HepG2 (cell line): ENCODE data around the gene RPS14. TPM values are rescaled to one million over a fixed set of nuclear protein-coding genes. Genes with fewer than 3 reads are reported as not detected.

Source experiments
- BRCA1 ChIP-seq: sonication (generic); formaldehyde crosslinking; IDR thresholded peaks from 2 replicates; pipeline ENCODE4 v1.4.0; 2020; ENCODE audit warnings: missing genetic modification reagents
- EEA1 ChIP-seq: sonication (generic); formaldehyde crosslinking; IDR thresholded peaks from 2 replicates; pipeline ENCODE4 v1.5.1; 2020; ENCODE audit warnings: mild to moderate bottlenecking, missing genetic modification reagents, borderline replicate concordance
- FOXO1 ChIP-seq: sonication (generic); formaldehyde crosslinking; IDR thresholded peaks from 2 replicates; pipeline ENCODE4 v1.4.0; 2020; ENCODE audit warnings: missing genetic modification reagents
- GATAD1 ChIP-seq: IDR thresholded peaks from 2 replicates; pipeline ENCODE4 v1.6.1; 2016; ENCODE audit warnings: missing genetic modification reagents, missing compliant biosample characterization
- HNF1B ChIP-seq: sonication (generic); formaldehyde crosslinking; IDR thresholded peaks from 2 replicates; pipeline ENCODE4 v1.5.1; 2020; ENCODE audit warnings: mild to moderate bottlenecking, moderate library complexity, missing genetic modification reagents
- HOXA3 ChIP-seq: sonication (generic); formaldehyde crosslinking; IDR thresholded peaks from 2 replicates; pipeline ENCODE4 v1.5.0; 2020; ENCODE audit warnings: missing genetic modification reagents
- HOXD1 ChIP-seq: sonication (generic); formaldehyde crosslinking; IDR thresholded peaks from 2 replicates; pipeline ENCODE4 v1.5.0; 2020; ENCODE audit warnings: missing genetic modification reagents
- NR2C2 ChIP-seq: sonication (generic); formaldehyde crosslinking; IDR thresholded peaks from 2 replicates; pipeline ENCODE4 v1.4.0; 2020; ENCODE audit warnings: missing genetic modification reagents, mild to moderate bottlenecking, moderate library complexity, borderline replicate concordance
- PLRG1 ChIP-seq: fragments of 450-650 bp; conservative IDR thresholded peaks from 2 replicates; pipeline ENCODE4 v1.6.1; 2016
- REPIN1 ChIP-seq: sonication (generic); formaldehyde crosslinking; IDR thresholded peaks from 2 replicates; pipeline ENCODE4 v1.8.0; 2022; ENCODE audit warnings: missing genetic modification reagents, low read depth, mild to moderate bottlenecking, borderline replicate concordance
- RFXAP ChIP-seq: sonication (generic); formaldehyde crosslinking; IDR thresholded peaks from 2 replicates; pipeline ENCODE4 v1.4.0; 2020; ENCODE audit warnings: missing genetic modification reagents, borderline replicate concordance
- SP1 ChIP-seq, 2 experiments: fragments of 450-650 bp in 1 of 2; sonication (generic) in 1 of 2; formaldehyde crosslinking in 1 of 2; IDR thresholded peaks; 2 replicates each; pipeline versions ENCODE4 v1.4.0 to v1.6.1; 2016 to 2020; ENCODE audit warnings: missing genetic modification reagents in 1 of 2
- SSRP1 ChIP-seq: IDR thresholded peaks from 2 replicates; pipeline ENCODE4 v1.6.1; 2016; ENCODE audit warnings: control low read depth
- ZFP36L1 ChIP-seq: sonication (generic); formaldehyde crosslinking; IDR thresholded peaks from 2 replicates; pipeline ENCODE4 v1.8.0; 2022; ENCODE audit warnings: mild to moderate bottlenecking, missing genetic modification reagents, moderate library complexity
- ZMYM3 ChIP-seq: sonication (generic); formaldehyde crosslinking; IDR thresholded peaks from 2 replicates; pipeline ENCODE4 v1.5.1; 2020; ENCODE audit warnings: mild to moderate bottlenecking, missing genetic modification reagents
- ZNF292 ChIP-seq: sonication (generic); formaldehyde crosslinking; IDR thresholded peaks from 2 replicates; pipeline ENCODE4 v1.8.1; 2022; ENCODE audit warnings: mild to moderate bottlenecking, low read depth, missing genetic modification reagents, borderline replicate concordance
- ZNF326 ChIP-seq: sonication (generic); formaldehyde crosslinking; IDR thresholded peaks from 2 replicates; pipeline ENCODE4 v1.4.0; 2020; ENCODE audit warnings: missing genetic modification reagents, borderline replicate concordance
- ZNF446 ChIP-seq: sonication (generic); formaldehyde crosslinking; IDR thresholded peaks from 2 replicates; pipeline ENCODE4 v1.5.0; 2020; ENCODE audit warnings: mild to moderate bottlenecking, missing genetic modification reagents
- ZNF598 ChIP-seq: sonication (generic); formaldehyde crosslinking; IDR thresholded peaks from 2 replicates; pipeline ENCODE4 v1.5.1; 2020; ENCODE audit warnings: mild to moderate bottlenecking, missing genetic modification reagents, borderline replicate concordance
- ZNF629 ChIP-seq: sonication (generic); formaldehyde crosslinking; conservative IDR thresholded peaks from 2 replicates; pipeline ENCODE4 v1.5.0; 2020; ENCODE audit warnings: missing genetic modification reagents
- polyA plus RNA-seq, 8 experiments: library from polyadenylated mRNA; depleted of rRNA in 3 of 8; stranded (reverse) in 7 of 8; unstranded in 1 of 8; fragments of >200 nt; fragmentation: Illumina TruSeq in 4 of 8; extraction: Trizol in 4 of 8; gene quantifications; 2 replicates each; pipeline versions ENCODE4 v1.2.1 to v1.2.3, GENCODE V29; 2011 to 2016; ENCODE audit warnings: low read depth in 4 of 8, missing spikeins in 1 of 8, mixed read lengths in 1 of 8; ENCODE audit not compliant: insufficient read depth in 1 of 8
- total RNA-seq, 5 experiments: library from RNA; depleted of rRNA; stranded (reverse); fragments of >200 nt; fragmentation: Illumina TruSeq; extraction: Trizol; gene quantifications; 2 replicates each; pipeline ENCODE4 v1.2.3, GENCODE V29; 2016; ENCODE audit warnings: low read depth in 1 of 5
- TF ChIP-seq, protein P1 (sequence below): sonication (generic); IDR thresholded peaks from 2 replicates; pipeline ENCODE4 v1.6.1; 2016; ENCODE audit warnings: low read depth, borderline replicate concordance
- TF ChIP-seq, protein P2 (sequence below): IDR thresholded peaks from 2 replicates; pipeline ENCODE4 v1.6.1; 2012; ENCODE audit warnings: low read depth, low read length, improper control_type of control experiment
- TF ChIP-seq, protein P3 (sequence below), 2 experiments: IDR thresholded peaks; 2 replicates each; pipeline ENCODE4 v1.6.1; 2011 to 2012; ENCODE audit warnings: low read length in 2 of 2, borderline replicate concordance in 1 of 2, low read depth in 1 of 2, mild to moderate bottlenecking in 1 of 2, moderate library complexity in 1 of 2

RPS14 gene
- total and polyA plus RNA-seq, 2 of the 13 experiments (the other 11 are each of a cell fraction or from before 2014, with no cell fraction given) = 2,116 to 3,295 TPM

GRCh38 chr5:150484964-150485692, 35.6 kb upstream of the RPS14 start (continued):
- TF ChIP-seq GATAD1 (CRISPR knock-in tag) (no peak), REPIN1 (CRISPR knock-in tag) (no peak), NR2C2 (no peak), ZNF629 (peak; percentile 99), RFXAP (CRISPR knock-in tag) (no peak), PLRG1 (no peak), SP1 (IDR thresholded peaks at IDR 0.05) (no peak), SP1 (CRISPR knock-in tag; IDR thresholded peaks at IDR 0.05) (no peak; the same call in 1 of the 2 replicates), ZNF292 (CRISPR knock-in tag) (no peak; the same call in 1 of the 2 replicates), ZNF446 (CRISPR knock-in tag) (no peak), FOXO1 (CRISPR knock-in tag) (no peak), ZFP36L1 (CRISPR knock-in tag) (no peak; the same call in 1 of the 2 replicates), HOXD1 (no peak), HOXA3 (CRISPR knock-in tag) (no peak), ZNF598 (CRISPR knock-in tag) (no peak), BRCA1 (CRISPR knock-in tag) (no peak), ZMYM3 (peak; percentile 99), HNF1B (CRISPR knock-in tag) (no peak; the same call in 1 of the 2 replicates), SSRP1 (CRISPR knock-in tag) (no peak), EEA1 (CRISPR knock-in tag) (no peak), ZNF326 (CRISPR knock-in tag) (no peak)
- TF ChIP-seq, protein P1, sequence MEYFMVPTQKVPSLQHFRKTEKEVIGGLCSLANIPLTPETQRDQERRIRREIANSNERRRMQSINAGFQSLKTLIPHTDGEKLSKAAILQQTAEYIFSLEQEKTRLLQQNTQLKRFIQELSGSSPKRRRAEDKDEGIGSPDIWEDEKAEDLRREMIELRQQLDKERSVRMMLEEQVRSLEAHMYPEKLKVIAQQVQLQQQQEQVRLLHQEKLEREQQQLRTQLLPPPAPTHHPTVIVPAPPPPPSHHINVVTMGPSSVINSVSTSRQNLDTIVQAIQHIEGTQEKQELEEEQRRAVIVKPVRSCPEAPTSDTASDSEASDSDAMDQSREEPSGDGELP = peak; percentile 28; the same call in 1 of the 2 replicates
- TF ChIP-seq, protein P2, sequence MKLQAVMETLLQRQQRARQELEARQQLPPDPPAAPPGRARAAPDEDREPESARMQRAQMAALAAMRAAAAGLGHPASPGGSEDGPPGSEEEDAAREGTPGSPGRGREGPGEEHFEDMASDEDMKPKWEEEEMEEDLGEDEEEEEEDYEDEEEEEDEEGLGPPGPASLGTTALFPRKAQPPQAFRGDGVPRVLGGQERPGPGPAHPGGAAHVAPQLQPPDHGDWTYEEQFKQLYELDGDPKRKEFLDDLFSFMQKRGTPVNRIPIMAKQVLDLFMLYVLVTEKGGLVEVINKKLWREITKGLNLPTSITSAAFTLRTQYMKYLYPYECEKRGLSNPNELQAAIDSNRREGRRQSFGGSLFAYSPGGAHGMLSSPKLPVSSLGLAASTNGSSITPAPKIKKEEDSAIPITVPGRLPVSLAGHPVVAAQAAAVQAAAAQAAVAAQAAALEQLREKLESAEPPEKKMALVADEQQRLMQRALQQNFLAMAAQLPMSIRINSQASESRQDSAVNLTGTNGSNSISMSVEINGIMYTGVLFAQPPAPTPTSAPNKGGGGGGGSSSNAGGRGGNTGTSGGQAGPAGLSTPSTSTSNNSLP = no peak
- TF ChIP-seq, protein P3, sequence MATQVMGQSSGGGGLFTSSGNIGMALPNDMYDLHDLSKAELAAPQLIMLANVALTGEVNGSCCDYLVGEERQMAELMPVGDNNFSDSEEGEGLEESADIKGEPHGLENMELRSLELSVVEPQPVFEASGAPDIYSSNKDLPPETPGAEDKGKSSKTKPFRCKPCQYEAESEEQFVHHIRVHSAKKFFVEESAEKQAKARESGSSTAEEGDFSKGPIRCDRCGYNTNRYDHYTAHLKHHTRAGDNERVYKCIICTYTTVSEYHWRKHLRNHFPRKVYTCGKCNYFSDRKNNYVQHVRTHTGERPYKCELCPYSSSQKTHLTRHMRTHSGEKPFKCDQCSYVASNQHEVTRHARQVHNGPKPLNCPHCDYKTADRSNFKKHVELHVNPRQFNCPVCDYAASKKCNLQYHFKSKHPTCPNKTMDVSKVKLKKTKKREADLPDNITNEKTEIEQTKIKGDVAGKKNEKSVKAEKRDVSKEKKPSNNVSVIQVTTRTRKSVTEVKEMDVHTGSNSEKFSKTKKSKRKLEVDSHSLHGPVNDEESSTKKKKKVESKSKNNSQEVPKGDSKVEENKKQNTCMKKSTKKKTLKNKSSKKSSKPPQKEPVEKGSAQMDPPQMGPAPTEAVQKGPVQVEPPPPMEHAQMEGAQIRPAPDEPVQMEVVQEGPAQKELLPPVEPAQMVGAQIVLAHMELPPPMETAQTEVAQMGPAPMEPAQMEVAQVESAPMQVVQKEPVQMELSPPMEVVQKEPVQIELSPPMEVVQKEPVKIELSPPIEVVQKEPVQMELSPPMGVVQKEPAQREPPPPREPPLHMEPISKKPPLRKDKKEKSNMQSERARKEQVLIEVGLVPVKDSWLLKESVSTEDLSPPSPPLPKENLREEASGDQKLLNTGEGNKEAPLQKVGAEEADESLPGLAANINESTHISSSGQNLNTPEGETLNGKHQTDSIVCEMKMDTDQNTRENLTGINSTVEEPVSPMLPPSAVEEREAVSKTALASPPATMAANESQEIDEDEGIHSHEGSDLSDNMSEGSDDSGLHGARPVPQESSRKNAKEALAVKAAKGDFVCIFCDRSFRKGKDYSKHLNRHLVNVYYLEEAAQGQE (IDR thresholded peaks at IDR 0.05; ENCODE audit: borderline replicate concordance in 1 of 2, low read depth in 1 of 2, low read length in 2 of 2) = 0 out of 4 replicates have a peak, but pooled peaks of 1 of the 2 experiments have one; percentile 18
